K562 (cell line): ENCODE data around the gene SIGLEC6. TPM values are rescaled to one million over a fixed set of nuclear protein-coding genes. Genes with fewer than 3 reads are reported as not detected.

Experiments used
- ARHGAP35 ChIP-seq: fragments of 450-650 bp; IDR thresholded peaks from 2 replicates; pipeline ENCODE4 v1.6.1; 2018; ENCODE audit not compliant: partially characterized antibody
- CREB3L1 ChIP-seq: fragments of 450-650 bp; IDR thresholded peaks from 2 replicates; pipeline ENCODE4 v1.6.1; 2014; ENCODE audit warnings: low read depth, mild to moderate bottlenecking, moderate library complexity, borderline replicate concordance
- FOS ChIP-seq: IDR thresholded peaks from 3 replicates; pipeline ENCODE4 v1.6.1; 2011; ENCODE audit not compliant: insufficient read length; ENCODE audit errors: extremely low read depth
- GABPB2 ChIP-seq: fragments of 250-450 bp; sonication (Bioruptor Pico); conservative IDR thresholded peaks from 2 replicates; pipeline ENCODE4 v1.5.1; 2021; ENCODE audit warnings: mild to moderate bottlenecking
- HEY1 ChIP-seq: fragments of 250-450 bp; sonication (Bioruptor Pico); IDR thresholded peaks from 2 replicates; pipeline ENCODE4 v1.5.0; 2020; ENCODE audit warnings: mild to moderate bottlenecking, moderate library complexity, borderline replicate concordance
- KDM1A ChIP-seq, 2 experiments: fragments of 450-650 bp; IDR thresholded peaks; 2 replicates each; pipeline ENCODE4 v1.6.1; 2016; ENCODE audit warnings: mild to moderate bottlenecking in 2 of 2
- L3MBTL2 ChIP-seq: fragments of 450-650 bp; IDR thresholded peaks from 2 replicates; pipeline ENCODE4 v1.6.1; 2016; ENCODE audit warnings: mild to moderate bottlenecking, moderate library complexity
- NFIC ChIP-seq: fragments of 450-650 bp; IDR thresholded peaks from 2 replicates; pipeline ENCODE4 v1.6.1; 2017; ENCODE audit warnings: mild to moderate bottlenecking, inconsistent platforms
- PHB ChIP-seq: fragments of 250-450 bp; sonication (Bioruptor Pico); IDR thresholded peaks from 2 replicates; pipeline ENCODE4 v1.5.0; 2021
- PHB2 ChIP-seq: fragments of 450-650 bp; IDR thresholded peaks from 2 replicates; pipeline ENCODE4 v1.6.1; 2017; ENCODE audit warnings: low read depth
- SAFB2 ChIP-seq: fragments of 200-400 bp; formaldehyde crosslinking; IDR thresholded peaks from 2 replicates; pipeline ENCODE4 v1.6.1; 2018; ENCODE audit warnings: borderline replicate concordance, low read length, low read depth, moderate library complexity; ENCODE audit not compliant: severe bottlenecking
- TAF7 ChIP-seq: fragments of 450-650 bp; IDR thresholded peaks from 2 replicates; pipeline ENCODE4 v1.6.1; 2016; ENCODE audit warnings: missing genetic modification characterization, missing compliant biosample characterization
- TAL1 ChIP-seq: fragments of 450-650 bp; IDR thresholded peaks from 2 replicates; pipeline ENCODE4 v1.6.1; 2016; ENCODE audit warnings: mild to moderate bottlenecking
- TFE3 ChIP-seq: fragments of 450-650 bp; formaldehyde crosslinking; IDR thresholded peaks from 2 replicates; pipeline ENCODE4 v1.4.0; 2020; ENCODE audit warnings: mild to moderate bottlenecking, mixed read lengths
- TSC22D4 ChIP-seq: fragments of 450-650 bp; IDR thresholded peaks from 2 replicates; pipeline ENCODE4 v1.6.1; 2016; ENCODE audit warnings: missing genetic modification characterization, missing biosample characterization, control low read depth
- ZNF12 ChIP-seq: sonication (generic); formaldehyde crosslinking; IDR thresholded peaks from 2 replicates; pipeline ENCODE4 v1.4.0; 2020; ENCODE audit warnings: mild to moderate bottlenecking, missing genetic modification reagents
- ZNF444 ChIP-seq: fragments of 250-450 bp; sonication (Bioruptor Pico); IDR thresholded peaks from 2 replicates; pipeline ENCODE4 v1.4.0; 2020; ENCODE audit warnings: mild to moderate bottlenecking, moderate library complexity
- ZNF764 ChIP-seq: fragments of 250-450 bp; sonication (Bioruptor Pico); IDR thresholded peaks from 2 replicates; pipeline ENCODE4 v1.4.0; 2020; ENCODE audit warnings: low read depth, mild to moderate bottlenecking, moderate library complexity
- polyA plus RNA-seq, 8 experiments: library from polyadenylated mRNA; depleted of rRNA in 4 of 8; stranded (reverse) in 5 of 8; unstranded in 3 of 8; fragments of >200 nt; fragmentation: Nextera tagmentation in 2 of 8; fragmentation: Illumina TruSeq in 1 of 8; extraction: Ambion mirVana in 2 of 8; extraction: Trizol in 1 of 8; gene quantifications; 2 replicates each; pipeline versions ENCODE4 v1.2.1 to v1.2.3, GENCODE V29; 2011 to 2014; ENCODE audit warnings: inconsistent platforms in 1 of 8, missing spikeins in 1 of 8
- total RNA-seq, 7 experiments: library from RNA; depleted of rRNA in 6 of 7; stranded (reverse); fragments of >200 nt in 6 of 7; fragmentation: Illumina TruSeq in 2 of 7; extraction: Trizol in 2 of 7; gene quantifications; 2 replicates each; pipeline versions ENCODE4 v1.2.1 to v1.2.3, GENCODE V29; 2011 to 2021; ENCODE audit warnings: low replicate concordance in 1 of 7
- TF ChIP-seq, protein P1 (sequence below): fragments of 250-450 bp; sonication (Bioruptor Pico); IDR thresholded peaks from 2 replicates; pipeline ENCODE4 v1.5.0; 2022; ENCODE audit warnings: mild to moderate bottlenecking
- TF ChIP-seq, protein P2 (sequence below): fragments of 450-650 bp; IDR thresholded peaks from 2 replicates; pipeline ENCODE4 v1.6.1; 2016; ENCODE audit warnings: borderline replicate concordance

The SIGLEC6 gene
- total and polyA plus RNA-seq, 9 of the 15 experiments (the other 6 are each of a cell fraction or from before 2014, with no cell fraction given): 0.03 to 17.5 (median 0.71) TPM

DNA sequence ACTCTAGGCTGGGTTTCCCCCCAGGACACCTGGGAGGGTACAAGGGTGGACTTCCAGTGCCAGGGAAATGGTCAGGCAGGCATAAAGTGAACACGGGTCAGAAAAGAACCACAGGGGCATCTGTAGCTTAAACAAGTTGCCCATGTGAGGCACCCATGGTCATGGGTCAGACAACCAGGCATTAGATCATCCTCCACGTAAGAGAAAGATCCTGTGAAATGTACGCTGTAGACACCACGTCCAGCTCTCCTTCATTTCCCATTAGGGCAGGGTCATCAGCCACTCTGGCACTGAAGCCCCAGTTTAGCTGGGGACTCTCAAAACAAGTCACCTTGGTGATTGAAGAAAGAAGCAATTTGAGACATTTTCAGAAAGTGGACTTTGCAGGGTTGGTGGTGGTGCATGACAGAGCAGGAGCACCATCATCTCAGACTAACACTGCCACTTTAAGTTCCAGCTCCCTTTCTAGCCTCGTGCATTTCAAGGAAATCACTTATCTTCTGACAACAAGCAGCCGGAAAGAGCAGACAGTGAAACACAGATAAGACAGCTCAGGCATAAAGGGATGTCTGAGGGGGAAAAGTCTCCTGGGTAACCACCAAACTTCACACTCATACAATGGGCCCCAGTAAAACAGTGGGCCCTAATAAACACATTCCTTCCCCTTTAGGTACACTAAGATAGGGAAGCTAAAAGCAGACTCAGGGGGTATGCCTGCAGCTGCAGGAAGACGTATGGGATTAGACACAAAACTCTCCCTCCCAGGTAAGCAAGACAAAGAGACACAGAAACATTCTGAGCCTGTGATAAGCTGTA is 16.1 kb upstream of the SIGLEC6 start (continued):
- TF ChIP-seq PHB (no peak), CREB3L1 (no peak), ZNF764 (CRISPR knock-in tag) (no peak), TAL1 (peak; percentile 99), TFE3 (no peak), ZNF444 (CRISPR knock-in tag) (no peak), SAFB2 (no peak), NFIC (peak; percentile 92), HEY1 (0 out of 2 replicates have a peak, but pooled peaks have one; percentile 67), FOS (no peak), PHB2 (peak; percentile 92), TAF7 (tag) (0 out of 2 replicates have a peak, but pooled peaks have one; percentile 4), ARHGAP35 (no peak), KDM1A (IDR thresholded peaks at IDR 0.05) (peak; percentile 71 to 81), ZNF12 (CRISPR knock-in tag) (no peak), GABPB2 (no peak), TSC22D4 (no peak), L3MBTL2 (peak; percentile 90)
- TF ChIP-seq, protein P1, sequence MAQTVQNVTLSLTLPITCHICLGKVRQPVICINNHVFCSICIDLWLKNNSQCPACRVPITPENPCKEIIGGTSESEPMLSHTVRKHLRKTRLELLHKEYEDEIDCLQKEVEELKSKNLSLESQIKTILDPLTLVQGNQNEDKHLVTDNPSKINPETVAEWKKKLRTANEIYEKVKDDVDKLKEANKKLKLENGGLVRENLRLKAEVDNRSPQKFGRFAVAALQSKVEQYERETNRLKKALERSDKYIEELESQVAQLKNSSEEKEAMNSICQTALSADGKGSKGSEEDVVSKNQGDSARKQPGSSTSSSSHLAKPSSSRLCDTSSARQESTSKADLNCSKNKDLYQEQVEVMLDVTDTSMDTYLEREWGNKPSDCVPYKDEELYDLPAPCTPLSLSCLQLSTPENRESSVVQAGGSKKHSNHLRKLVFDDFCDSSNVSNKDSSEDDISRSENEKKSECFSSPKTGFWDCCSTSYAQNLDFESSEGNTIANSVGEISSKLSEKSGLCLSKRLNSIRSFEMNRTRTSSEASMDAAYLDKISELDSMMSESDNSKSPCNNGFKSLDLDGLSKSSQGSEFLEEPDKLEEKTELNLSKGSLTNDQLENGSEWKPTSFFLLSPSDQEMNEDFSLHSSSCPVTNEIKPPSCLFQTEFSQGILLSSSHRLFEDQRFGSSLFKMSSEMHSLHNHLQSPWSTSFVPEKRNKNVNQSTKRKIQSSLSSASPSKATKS (CRISPR knock-in tag): no peak
- TF ChIP-seq, protein P2, sequence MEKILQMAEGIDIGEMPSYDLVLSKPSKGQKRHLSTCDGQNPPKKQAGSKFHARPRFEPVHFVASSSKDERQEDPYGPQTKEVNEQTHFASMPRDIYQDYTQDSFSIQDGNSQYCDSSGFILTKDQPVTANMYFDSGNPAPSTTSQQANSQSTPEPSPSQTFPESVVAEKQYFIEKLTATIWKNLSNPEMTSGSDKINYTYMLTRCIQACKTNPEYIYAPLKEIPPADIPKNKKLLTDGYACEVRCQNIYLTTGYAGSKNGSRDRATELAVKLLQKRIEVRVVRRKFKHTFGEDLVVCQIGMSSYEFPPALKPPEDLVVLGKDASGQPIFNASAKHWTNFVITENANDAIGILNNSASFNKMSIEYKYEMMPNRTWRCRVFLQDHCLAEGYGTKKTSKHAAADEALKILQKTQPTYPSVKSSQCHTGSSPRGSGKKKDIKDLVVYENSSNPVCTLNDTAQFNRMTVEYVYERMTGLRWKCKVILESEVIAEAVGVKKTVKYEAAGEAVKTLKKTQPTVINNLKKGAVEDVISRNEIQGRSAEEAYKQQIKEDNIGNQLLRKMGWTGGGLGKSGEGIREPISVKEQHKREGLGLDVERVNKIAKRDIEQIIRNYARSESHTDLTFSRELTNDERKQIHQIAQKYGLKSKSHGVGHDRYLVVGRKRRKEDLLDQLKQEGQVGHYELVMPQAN: no peak
